GM23338 (cell line): Measurements from ENCODE around the gene JCHAIN. TPM values are rescaled to one million over a fixed set of nuclear protein-coding genes. Genes with fewer than 3 reads are reported as not detected.

Source experiments
- ATAC-seq: fragments of 200-7000 bp; cut with Tn5 transposase; 3 replicates; pipeline ENCODE4 v1.9.1; 2020
- DNase-seq: peaks from one replicate; pipeline ENCODE4 v3.0.0-alpha.2; 2015; ENCODE audit warnings: low spot score
- H2AFZ ChIP-seq: fragments of 200-600 bp; sonication (generic); 2 replicates; pipeline ENCODE4 v1.8.0; 2016; ENCODE audit warnings: antibody characterized with exemption, mild to moderate bottlenecking, moderate library complexity
- H3F3A ChIP-seq: fragments of 200-600 bp; sonication (generic); replicated peaks from 2 replicates; pipeline ENCODE4 v1.8.0; 2017; ENCODE audit warnings: antibody characterized with exemption, mixed run types, low read depth
- H3K27ac ChIP-seq: fragments of 200-600 bp; sonication (generic); 2 replicates; pipeline ENCODE4 v1.6.1; 2016; ENCODE audit warnings: low read depth
- H3K27me3 ChIP-seq: fragments of 200-600 bp; sonication (generic); 2 replicates; pipeline ENCODE4 v1.8.0; 2016; ENCODE audit warnings: mild to moderate bottlenecking, mixed run types, moderate library complexity; ENCODE audit not compliant: insufficient read depth
- H3K36me3 ChIP-seq: fragments of 200-600 bp; sonication (generic); 2 replicates; pipeline ENCODE4 v1.8.0; 2016; ENCODE audit warnings: mild to moderate bottlenecking; ENCODE audit not compliant: insufficient read depth
- H3K4me1 ChIP-seq: fragments of 200-600 bp; sonication (generic); 2 replicates; pipeline ENCODE4 v1.8.0; 2016; ENCODE audit warnings: mild to moderate bottlenecking, moderate library complexity; ENCODE audit not compliant: insufficient read depth
- H3K4me2 ChIP-seq: fragments of 200-600 bp; sonication (generic); 2 replicates; pipeline ENCODE4 v1.7.1; 2017; ENCODE audit warnings: mixed run types
- H3K4me3 ChIP-seq: fragments of 200-600 bp; sonication (generic); 2 replicates; pipeline ENCODE4 v1.6.1; 2016; ENCODE audit warnings: mixed run types
- H3K79me2 ChIP-seq: fragments of 200-600 bp; sonication (generic); replicated peaks from 2 replicates; pipeline ENCODE4 v1.8.0; 2017; ENCODE audit warnings: mild to moderate bottlenecking; ENCODE audit not compliant: insufficient read depth
- H3K9me2 ChIP-seq: fragments of 200-600 bp; sonication (generic); 2 replicates; pipeline ENCODE4 v1.8.0; 2017; ENCODE audit not compliant: insufficient read depth
- H4K20me1 ChIP-seq: fragments of 200-600 bp; sonication (generic); replicated peaks from 2 replicates; pipeline ENCODE4 v1.8.0; 2017; ENCODE audit warnings: mild to moderate bottlenecking; ENCODE audit not compliant: insufficient read depth
- H3K27ac Mint-ChIP-seq: 2 replicates; pipeline ENCODE4 v1.8.0; 2020; ENCODE audit warnings: inconsistent platforms, mild to moderate bottlenecking, moderate library complexity, mixed read lengths
- H3K27me3 Mint-ChIP-seq: 3 replicates; pipeline ENCODE4 v1.8.0; 2022; ENCODE audit warnings: low read depth, mild to moderate bottlenecking, moderate library complexity, mixed read lengths, inconsistent platforms; ENCODE audit not compliant: insufficient read depth, poor library complexity
- H3K36me3 Mint-ChIP-seq: 3 replicates; pipeline ENCODE4 v1.8.0; 2021; ENCODE audit warnings: low read depth, mild to moderate bottlenecking, inconsistent platforms, moderate library complexity, mixed read lengths
- H3K4me1 Mint-ChIP-seq: 3 replicates; pipeline ENCODE4 v1.8.0; 2020; ENCODE audit warnings: mild to moderate bottlenecking, inconsistent platforms, mixed read lengths
- H3K4me3 Mint-ChIP-seq: 3 replicates; pipeline ENCODE4 v1.8.0; 2021; ENCODE audit warnings: moderate library complexity, mild to moderate bottlenecking, inconsistent platforms, mixed read lengths
- H3K9me3 Mint-ChIP-seq: 3 replicates; pipeline ENCODE4 v1.8.0; 2020; ENCODE audit warnings: moderate library complexity, mild to moderate bottlenecking, inconsistent platforms, mixed read lengths
- CREB1 ChIP-seq: fragments of 250-450 bp; sonication (Bioruptor Pico); IDR thresholded peaks from 2 replicates; pipeline ENCODE4 v1.5.0; 2020; ENCODE audit warnings: low read depth, mild to moderate bottlenecking, moderate library complexity
- ETS1 ChIP-seq: IDR thresholded peaks from 2 replicates; pipeline ENCODE4 v1.6.1; 2016; ENCODE audit warnings: antibody characterized with exemption
- EZH2 ChIP-seq: fragments of 200-600 bp; sonication (generic); IDR thresholded peaks from one replicate; pipeline ENCODE4 v1.8.0; 2017; ENCODE audit warnings: antibody characterized with exemption, mild to moderate bottlenecking, low read depth; ENCODE audit not compliant: unreplicated experiment
- JUNB ChIP-seq: IDR thresholded peaks from one replicate; pipeline ENCODE4 v1.6.1; 2016; ENCODE audit warnings: antibody characterized with exemption; ENCODE audit not compliant: unreplicated experiment
- NANOG ChIP-seq: IDR thresholded peaks from 2 replicates; pipeline ENCODE4 v1.6.1; 2016; ENCODE audit warnings: antibody characterized with exemption, borderline replicate concordance
- STAT1 ChIP-seq: IDR thresholded peaks from one replicate; pipeline ENCODE4 v1.6.1; 2016; ENCODE audit warnings: antibody characterized with exemption; ENCODE audit not compliant: unreplicated experiment
- ZNF114 ChIP-seq: fragments of 250-450 bp; sonication (Bioruptor Pico); IDR thresholded peaks from 2 replicates; pipeline ENCODE4 v1.5.0; 2020; ENCODE audit warnings: mild to moderate bottlenecking, moderate library complexity
- ZNF331 ChIP-seq: fragments of 250-450 bp; sonication (Bioruptor Pico); IDR thresholded peaks from 2 replicates; pipeline ENCODE4 v1.5.0; 2020; ENCODE audit warnings: low read depth, mild to moderate bottlenecking, moderate library complexity
- polyA plus RNA-seq: library from polyadenylated mRNA; unstranded; fragments of >200 nt; fragmentation: Nextera tagmentation; extraction: Ambion mirVana; gene quantifications from 2 replicates; pipeline ENCODE4 v1.2.1, GENCODE V29; 2016
- total RNA-seq: library from RNA; depleted of rRNA; stranded (reverse); fragments of >200 nt; shearing (Covaris generic); gene quantifications from 2 replicates; pipeline ENCODE4 v1.2.3, GENCODE V29; 2014
- TF ChIP-seq, protein P1 (sequence below): fragments of 250-450 bp; sonication (Bioruptor Pico); IDR thresholded peaks from 2 replicates; pipeline ENCODE4 v1.5.0; 2020; ENCODE audit warnings: mild to moderate bottlenecking, moderate library complexity

The JCHAIN gene
- total and polyA plus RNA-seq, 2 experiments from 2014 or later = 0.23 TPM; not detected in 1

DNA sequence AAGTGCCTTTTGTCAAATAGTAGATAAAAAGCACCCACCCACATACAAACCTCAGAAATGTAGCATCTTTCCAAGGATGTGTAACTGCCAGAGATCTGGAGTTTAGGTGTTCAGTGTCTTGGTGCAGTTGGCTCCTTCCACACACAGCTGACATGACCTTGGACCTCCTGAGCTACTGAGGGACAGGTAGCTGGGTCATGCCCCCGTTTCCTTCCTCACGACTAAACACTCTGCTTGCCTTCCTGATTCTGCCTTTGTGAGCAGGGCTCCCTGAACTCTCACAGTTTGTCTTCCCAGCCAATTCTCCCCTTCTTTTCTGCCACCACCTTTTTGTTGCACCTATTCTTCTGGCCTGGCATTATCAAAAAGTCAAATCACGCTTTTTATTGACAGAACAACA lies 45.3 kb upstream of the JCHAIN start (continued):
- TF ChIP-seq, protein P1, sequence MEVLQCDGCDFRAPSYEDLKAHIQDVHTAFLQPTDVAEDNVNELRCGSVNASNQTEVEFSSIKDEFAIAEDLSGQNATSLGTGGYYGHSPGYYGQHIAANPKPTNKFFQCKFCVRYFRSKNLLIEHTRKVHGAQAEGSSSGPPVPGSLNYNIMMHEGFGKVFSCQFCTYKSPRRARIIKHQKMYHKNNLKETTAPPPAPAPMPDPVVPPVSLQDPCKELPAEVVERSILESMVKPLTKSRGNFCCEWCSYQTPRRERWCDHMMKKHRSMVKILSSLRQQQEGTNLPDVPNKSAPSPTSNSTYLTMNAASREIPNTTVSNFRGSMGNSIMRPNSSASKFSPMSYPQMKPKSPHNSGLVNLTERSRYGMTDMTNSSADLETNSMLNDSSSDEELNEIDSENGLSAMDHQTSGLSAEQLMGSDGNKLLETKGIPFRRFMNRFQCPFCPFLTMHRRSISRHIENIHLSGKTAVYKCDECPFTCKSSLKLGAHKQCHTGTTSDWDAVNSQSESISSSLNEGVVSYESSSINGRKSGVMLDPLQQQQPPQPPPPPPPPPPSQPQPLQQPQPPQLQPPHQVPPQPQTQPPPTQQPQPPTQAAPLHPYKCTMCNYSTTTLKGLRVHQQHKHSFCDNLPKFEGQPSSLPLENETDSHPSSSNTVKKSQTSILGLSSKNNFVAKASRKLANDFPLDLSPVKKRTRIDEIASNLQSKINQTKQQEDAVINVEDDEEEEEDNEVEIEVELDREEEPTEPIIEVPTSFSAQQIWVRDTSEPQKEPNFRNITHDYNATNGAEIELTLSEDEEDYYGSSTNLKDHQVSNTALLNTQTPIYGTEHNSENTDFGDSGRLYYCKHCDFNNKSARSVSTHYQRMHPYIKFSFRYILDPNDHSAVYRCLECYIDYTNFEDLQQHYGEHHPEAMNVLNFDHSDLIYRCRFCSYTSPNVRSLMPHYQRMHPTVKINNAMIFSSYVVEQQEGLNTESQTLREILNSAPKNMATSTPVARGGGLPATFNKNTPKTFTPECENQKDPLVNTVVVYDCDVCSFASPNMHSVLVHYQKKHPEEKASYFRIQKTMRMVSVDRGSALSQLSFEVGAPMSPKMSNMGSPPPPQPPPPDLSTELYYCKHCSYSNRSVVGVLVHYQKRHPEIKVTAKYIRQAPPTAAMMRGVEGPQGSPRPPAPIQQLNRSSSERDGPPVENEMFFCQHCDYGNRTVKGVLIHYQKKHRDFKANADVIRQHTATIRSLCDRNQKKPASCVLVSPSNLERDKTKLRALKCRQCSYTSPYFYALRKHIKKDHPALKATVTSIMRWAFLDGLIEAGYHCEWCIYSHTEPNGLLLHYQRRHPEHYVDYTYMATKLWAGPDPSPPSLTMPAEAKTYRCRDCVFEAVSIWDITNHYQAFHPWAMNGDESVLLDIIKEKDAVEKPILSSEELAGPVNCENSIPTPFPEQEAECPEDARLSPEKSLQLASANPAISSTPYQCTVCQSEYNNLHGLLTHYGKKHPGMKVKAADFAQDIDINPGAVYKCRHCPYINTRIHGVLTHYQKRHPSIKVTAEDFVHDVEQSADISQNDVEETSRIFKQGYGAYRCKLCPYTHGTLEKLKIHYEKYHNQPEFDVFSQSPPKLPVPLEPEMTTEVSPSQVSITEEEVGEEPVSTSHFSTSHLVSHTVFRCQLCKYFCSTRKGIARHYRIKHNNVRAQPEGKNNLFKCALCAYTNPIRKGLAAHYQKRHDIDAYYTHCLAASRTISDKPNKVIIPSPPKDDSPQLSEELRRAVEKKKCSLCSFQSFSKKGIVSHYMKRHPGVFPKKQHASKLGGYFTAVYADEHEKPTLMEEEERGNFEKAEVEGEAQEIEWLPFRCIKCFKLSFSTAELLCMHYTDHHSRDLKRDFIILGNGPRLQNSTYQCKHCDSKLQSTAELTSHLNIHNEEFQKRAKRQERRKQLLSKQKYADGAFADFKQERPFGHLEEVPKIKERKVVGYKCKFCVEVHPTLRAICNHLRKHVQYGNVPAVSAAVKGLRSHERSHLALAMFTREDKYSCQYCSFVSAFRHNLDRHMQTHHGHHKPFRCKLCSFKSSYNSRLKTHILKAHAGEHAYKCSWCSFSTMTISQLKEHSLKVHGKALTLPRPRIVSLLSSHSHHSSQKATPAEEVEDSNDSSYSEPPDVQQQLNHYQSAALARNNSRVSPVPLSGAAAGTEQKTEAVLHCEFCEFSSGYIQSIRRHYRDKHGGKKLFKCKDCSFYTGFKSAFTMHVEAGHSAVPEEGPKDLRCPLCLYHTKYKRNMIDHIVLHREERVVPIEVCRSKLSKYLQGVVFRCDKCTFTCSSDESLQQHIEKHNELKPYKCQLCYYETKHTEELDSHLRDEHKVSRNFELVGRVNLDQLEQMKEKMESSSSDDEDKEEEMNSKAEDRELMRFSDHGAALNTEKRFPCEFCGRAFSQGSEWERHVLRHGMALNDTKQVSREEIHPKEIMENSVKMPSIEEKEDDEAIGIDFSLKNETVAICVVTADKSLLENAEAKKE (CRISPR knock-in tag) = no peak

DNA sequence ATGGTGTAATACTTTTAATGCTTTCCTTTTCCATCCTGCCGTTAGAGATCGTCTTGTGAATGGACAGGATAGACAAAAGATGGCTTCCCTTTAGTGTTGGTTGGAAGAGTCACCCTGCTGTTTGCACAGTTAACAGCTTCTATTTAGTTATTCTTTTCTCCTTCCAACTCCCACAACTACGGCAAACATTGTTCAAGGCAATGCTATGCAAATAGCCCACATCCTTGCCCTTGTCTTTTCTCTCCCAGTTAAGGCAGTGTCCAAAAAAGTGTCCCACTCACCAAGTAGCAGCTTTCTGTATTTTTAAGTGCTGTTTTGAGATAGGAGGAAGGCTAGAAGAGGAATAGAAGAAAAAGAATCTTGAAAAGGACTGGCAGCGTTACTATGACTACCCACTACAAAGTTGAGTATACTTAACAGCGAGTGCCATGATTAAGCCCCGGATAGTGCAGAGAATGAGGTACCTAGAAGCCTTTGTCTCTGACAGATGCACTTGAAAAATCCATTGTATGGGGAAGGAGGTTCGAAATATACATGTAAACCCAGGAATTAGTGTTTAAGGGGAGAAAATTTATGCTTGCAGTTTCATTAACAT lies 43.4 kb upstream of the JCHAIN start:
- Mint-ChIP-seq H3K9me3 (no peaks in the 10 kb centered on the region), H3K4me3 (no peak overlapping the region), H3K27ac (no peak overlapping the region; the same call in 1 of the 2 replicates), H3K36me3 (no peaks in the 10 kb centered on the region), H3K4me1 (peaks cover 37% of the 10 kb centered on the region; the same call in 2 of the 3 replicates), H3K27me3 (peaks cover 7% of the 10 kb centered on the region)
- DNase-seq (no peak), ATAC-seq (no peak)
- Histone ChIP-seq H3K9me2 (no peaks in the 10 kb centered on the region), H3K36me3 (no peaks in the 10 kb centered on the region), H2AFZ (no peak overlapping the region), H3K4me1 (peaks cover 19% of the 10 kb centered on the region; the same call in 1 of the 2 replicates), H3K79me2 (peaks cover 46% of the 10 kb centered on the region), H3K4me2 (no peak overlapping the region), H3K27ac (no peak overlapping the region), H4K20me1 (peaks cover 5% of the 10 kb centered on the region), H3K4me3 (no peak overlapping the region), H3F3A (peaks cover 7% of the 10 kb centered on the region; the same call in 1 of the 2 replicates), H3K27me3 (peaks cover 17% of the 10 kb centered on the region)
- TF ChIP-seq STAT1 (no peak), ETS1 (no peak), NANOG (no peak), CREB1 (CRISPR knock-in tag) (no peak), ZNF331 (CRISPR knock-in tag) (no peak), EZH2 (no peak), ZNF114 (no peak), JUNB (no peak)
